GM10248 (cell line): ENCODE results near the gene RHOT1.

Experiments used
- CTCF ChIA-PET: fragments of 300-600 bp; sonication (Branson Sonifier 250); formaldehyde crosslinking; extraction: SDS; loops from one replicate; lab custom pipeline; 2021; ENCODE audit warnings: antibody characterized with exemption; lab: Yijun Ruan, JAX
- POLR2A ChIA-PET: fragments of 350-650 bp; sonication (Branson Sonifier 250); formaldehyde crosslinking; extraction: SDS; loops from one replicate; lab custom pipeline; 2020; ENCODE audit warnings: antibody characterized with exemption; lab: Yijun Ruan, JAX
- DNase-seq: peaks from one replicate; pipeline ENCODE4 v3.0.0; 2012; ENCODE audit errors: extremely low spot score
- CTCF ChIP-seq: IDR thresholded peaks from 2 replicates; pipeline ENCODE4 v1.5.1; 2012; ENCODE audit warnings: mild to moderate bottlenecking, low read depth; ENCODE audit errors: extremely low read depth, missing control alignments, control extremely low read depth

RHOT1 gene

DNA sequence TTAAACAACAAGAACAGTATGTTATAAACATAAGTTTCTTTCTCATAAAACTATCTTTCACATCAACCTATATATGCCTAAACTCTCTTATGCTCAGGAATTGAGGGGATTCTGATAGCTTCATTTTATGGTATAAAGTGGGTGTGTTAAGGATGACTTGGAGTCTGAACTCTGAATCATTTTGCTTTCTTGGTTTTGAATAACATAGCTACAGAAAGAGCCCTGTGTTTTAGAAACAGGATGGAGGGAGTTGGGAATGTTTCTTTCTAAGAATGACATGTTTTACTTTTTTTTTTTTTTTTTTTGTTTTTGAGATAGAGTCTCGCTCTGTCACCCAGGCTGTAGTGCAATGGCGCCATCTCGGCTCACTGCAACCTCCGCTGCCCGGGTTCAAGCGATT is 50.1 kb downstream of the RHOT1 start:
- CTCF ChIA-PET, result interaction anchor here (0.7 to 2.4 kb wide), 5 partner anchors 8 to 646 kb away, joined by 3 to 8 read pairs (median 3); no protein-coding TSS in a partner anchor
- POLR2A ChIA-PET, result no interaction called here
- DNase-seq, result no peak
- no peak for TF ChIP-seq CTCF

DNA sequence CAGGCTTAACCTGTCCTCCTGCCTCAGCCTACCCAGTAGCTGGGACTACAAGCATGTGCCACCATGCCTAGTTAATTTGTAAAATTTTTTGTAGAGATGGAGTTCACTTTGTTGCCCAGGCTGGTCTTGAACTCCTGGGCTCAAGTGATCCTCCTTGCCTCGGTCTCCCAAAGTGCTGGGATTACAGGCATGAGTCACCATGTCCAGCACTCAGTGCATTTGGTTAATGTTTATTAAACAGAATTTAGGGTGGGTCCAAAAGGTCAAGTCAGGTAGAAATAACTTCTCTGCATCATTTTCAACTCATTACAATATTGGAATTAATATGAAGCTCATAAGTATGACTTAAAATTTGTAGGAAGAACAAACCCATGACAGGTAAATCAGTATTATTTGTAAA is 55.7 kb downstream of the RHOT1 start:
- CTCF ChIA-PET, result interaction anchor here (0.9 to 1.7 kb wide), 4 partner anchors 41 to 122 kb away, joined by 3 to 4 read pairs (median 3); partner anchors contain the start of gene RHOT1
- no peak for DNase-seq
- POLR2A ChIA-PET, result no interaction called here
- TF ChIP-seq CTCF, result no peak

DNA sequence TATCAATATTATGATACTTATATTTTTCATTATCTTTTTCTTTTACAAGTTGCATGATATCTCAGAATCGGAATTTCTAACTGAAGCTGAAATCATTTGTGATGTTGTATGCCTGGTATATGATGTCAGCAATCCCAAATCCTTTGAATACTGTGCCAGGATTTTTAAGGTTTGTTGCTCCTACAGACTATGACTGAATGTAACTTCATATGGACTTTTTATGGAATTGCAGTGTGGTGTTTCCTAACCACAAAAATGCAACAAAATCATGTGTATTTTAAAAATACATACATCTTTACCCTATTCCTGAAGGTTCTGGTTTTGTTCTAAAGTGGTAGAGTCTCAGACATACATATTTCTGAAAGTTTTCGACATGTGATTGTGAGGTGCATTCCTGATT is 64.6 kb downstream of the RHOT1 start:
- DNase-seq, result no peak
- ChIA-PET CTCF (interaction anchor here (0.8 kb wide), 1 partner anchor 21 kb away, joined by 3 read pairs; no protein-coding TSS in a partner anchor), POLR2A (interaction anchor here (0.6 kb wide), 1 partner anchor 1023 kb away, joined by 6 read pairs; no protein-coding TSS in a partner anchor)
- TF ChIP-seq CTCF, result no peak

DNA sequence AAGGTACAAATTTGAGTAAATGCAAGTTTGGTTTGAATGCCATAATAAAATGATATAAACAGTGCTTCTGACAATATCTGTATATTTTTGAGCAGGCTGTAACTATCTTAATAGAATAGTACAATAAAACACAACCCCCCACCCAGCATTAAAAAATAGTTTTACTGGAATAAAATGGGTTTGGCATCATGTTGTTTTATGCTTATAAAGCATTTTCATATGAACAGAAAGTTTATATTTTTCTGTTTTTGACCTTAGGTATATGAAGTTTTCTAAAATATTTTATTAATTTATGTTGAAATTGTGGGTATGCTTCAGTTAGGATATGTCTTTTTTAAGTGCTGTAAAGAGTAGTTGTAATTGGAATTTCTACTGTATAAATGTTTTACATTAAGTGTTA is 66.1 kb downstream of the RHOT1 start:
- ChIA-PET POLR2A (no interaction called here), CTCF (no interaction called here)
- no peak for TF ChIP-seq CTCF
- no peak for DNase-seq

GRCh38 chr17:32209608-32210007 is 67.3 kb downstream of the RHOT1 start:
- CTCF ChIA-PET, result no interaction called here
- DNase-seq, result no peak
- POLR2A ChIA-PET, result no interaction called here
- no peak for TF ChIP-seq CTCF

- DNase-seq, result no peak
- CTCF ChIA-PET, result interaction anchor here (1.2 kb wide), 1 partner anchor 8 kb away, joined by 3 read pairs; no protein-coding TSS in a partner anchor
- no peak for TF ChIP-seq CTCF
- POLR2A ChIA-PET, result no interaction called here
These were observed 69.4 kb downstream of the RHOT1 start for GRCh38 chr17:32211671-32212070.
